Stomach (tissue), 9 donors: ENCODE measurements around the gene PYROXD2. TPM values are rescaled to one million over a fixed set of nuclear protein-coding genes. Genes with fewer than 3 reads are reported as not detected.
A peak's percentile ranks its signal among the peaks of the same experiment; 100 is the strongest.

Experiments used
- DNase-seq, 2 donors: peaks; one replicate each; pipeline versions ENCODE4 v3.0.0 to v3.0.0-alpha.2; 2013 to 2019
- H3K27ac ChIP-seq, 5 donors: fragments of 200-600 bp in 4 of 5; sonication (generic) in 4 of 5; one replicate each; pipeline ENCODE4 v1.5.1; 2013 to 2019; ENCODE audit warnings: mild to moderate bottlenecking in 1 of 5, moderate library complexity in 1 of 5
- H3K27me3 ChIP-seq, 3 donors: fragments of 200-600 bp; sonication (generic); one replicate each; pipeline ENCODE4 v1.5.1; 2017 to 2019; ENCODE audit warnings: mixed run types in 1 of 3
- H3K36me3 ChIP-seq, 4 donors: fragments of 200-600 bp; sonication (generic); 1 replicate in 3 of 4; 2 replicates in 1 of 4; pipeline ENCODE4 v1.5.1; 2016 to 2019
- H3K4me1 ChIP-seq, 4 donors: fragments of 200-600 bp; sonication (generic); one replicate each; pipeline ENCODE4 v1.5.1; 2016 to 2019
- H3K4me3 ChIP-seq, 4 donors: fragments of 200-600 bp; sonication (generic) in 3 of 4; one replicate each; pipeline ENCODE4 v1.5.1; 2016 to 2019; ENCODE audit warnings: mild to moderate bottlenecking in 1 of 4
- H3K9me3 ChIP-seq, 4 donors: fragments of 200-600 bp; sonication (generic); one replicate each; pipeline ENCODE4 v1.5.1; 2016 to 2019
- EP300 ChIP-seq: sonication (generic); formaldehyde crosslinking; IDR thresholded peaks from one replicate; pipeline ENCODE4 v1.6.1; 2017; ENCODE audit warnings: antibody characterized with exemption
- POLR2A ChIP-seq, 4 donors: fragments of 450-650 bp; IDR thresholded peaks; one replicate each; pipeline ENCODE4 v1.6.1; 2016; ENCODE audit warnings: antibody characterized with exemption in 4 of 4, control low read depth in 2 of 4, mild to moderate bottlenecking in 1 of 4, moderate library complexity in 1 of 4
- POLR2AphosphoS5 ChIP-seq, 3 donors: sonication (generic); formaldehyde crosslinking; IDR thresholded peaks; one replicate each; pipeline ENCODE4 v1.6.1; 2016; ENCODE audit warnings: antibody characterized with exemption in 3 of 3
- WGBS, 5 donors: extraction: QIAGEN DNeasy Blood & Tissue Kit in 3 of 5; methylation state at CpG; one replicate each; pipeline versions ENCODE4 v1.1.5 to v1.1.7; 2013 to 2018; 5-methylcytosine and 5-hydroxymethylcytosine counted together
- intact Hi-C: fragments of 100-400 bp; cut with DNase I; formaldehyde crosslinking; loops from one replicate; pipeline ENCODE4 v1.15.1; 2023; ENCODE audit warnings: low total_unique reads
- polyA plus RNA-seq, 3 donors: library from polyadenylated mRNA; stranded (reverse); fragments of 200-250 nt; gene quantifications; one replicate each; pipeline ENCODE4 v1.2.3, GENCODE V29; 2013
- total RNA-seq, 5 donors: library from RNA; depleted of rRNA; stranded (reverse); fragments of >200 nt; gene quantifications; one replicate each; pipeline versions ENCODE4 v1.1.0 to v1.2.3, GENCODE V29; 2014 to 2016
- TF ChIP-seq, protein P1 (sequence below), 7 experiments: fragments of 450-650 bp in 4 of 7; fragments of 200-600 bp in 3 of 7; sonication (generic) in 3 of 7; IDR thresholded peaks; one replicate each; pipeline ENCODE4 v1.5.1; 2016 to 2019; ENCODE audit warnings: antibody characterized with exemption in 7 of 7, control low read depth in 2 of 7, mild to moderate bottlenecking in 1 of 7
- donor health status: healthy with polysubstance abuse.
- donor health status: Bipolar disorder and iron deficiency.
- donor health status: healthy.

PYROXD2 gene
- total and polyA plus RNA-seq, 8 donors: 2.4 to 33.5 (median 8.3) TPM

DNA sequence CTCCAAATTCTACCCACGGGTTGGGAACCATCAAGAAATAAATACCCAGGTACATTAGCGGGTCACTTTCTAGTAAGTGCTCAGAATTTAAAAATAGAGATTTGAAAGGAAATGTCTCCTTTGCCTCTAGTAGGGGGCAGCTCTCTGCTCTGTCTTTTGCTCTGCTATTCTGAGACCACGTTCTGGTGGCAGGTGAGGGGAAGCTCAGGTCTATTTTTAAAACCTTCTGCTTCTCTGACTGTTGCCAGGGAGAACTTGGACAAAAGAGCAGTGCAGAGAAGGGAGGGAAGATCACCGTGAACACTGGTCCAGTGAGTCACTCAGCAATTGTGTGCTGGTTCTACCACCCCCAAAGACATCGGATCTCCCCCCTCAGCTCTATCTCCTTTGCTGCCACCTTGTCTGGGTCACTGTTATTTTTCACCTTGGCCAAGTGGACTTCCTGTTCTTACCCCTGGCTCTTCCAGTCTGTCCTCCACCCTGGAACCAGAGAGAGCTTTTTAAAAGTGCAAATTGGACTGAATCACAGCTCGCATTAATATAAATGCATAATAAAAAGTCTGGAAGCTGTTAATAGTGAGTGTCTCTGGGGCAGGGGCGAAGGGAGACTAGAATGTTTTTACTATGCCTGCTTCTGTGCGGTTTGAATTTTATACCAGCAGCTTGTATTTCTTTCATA, 74.6 kb downstream of the PYROXD2 start:
- Histone ChIP-seq H3K4me3 (no peak overlapping the region), H3K4me1 (peaks cover 0 to 4% (median 2%) of the 10 kb centered on the region in 4 donors), H3K9me3 (no peaks in the 10 kb centered on the region), H3K36me3 (no peaks in the 10 kb centered on the region), H3K27ac (no peak overlapping the region), H3K27me3 (peaks cover 0 to 19% (median 0%) of the 10 kb centered on the region in 3 donors)
- no peak for DNase-seq
- WGBS, 5 donors: 52 to 62% (median 57%) methylated on average over 8 of the region's 8 CpGs
- intact Hi-C loops: no loop called here
- TF ChIP-seq, protein P1, sequence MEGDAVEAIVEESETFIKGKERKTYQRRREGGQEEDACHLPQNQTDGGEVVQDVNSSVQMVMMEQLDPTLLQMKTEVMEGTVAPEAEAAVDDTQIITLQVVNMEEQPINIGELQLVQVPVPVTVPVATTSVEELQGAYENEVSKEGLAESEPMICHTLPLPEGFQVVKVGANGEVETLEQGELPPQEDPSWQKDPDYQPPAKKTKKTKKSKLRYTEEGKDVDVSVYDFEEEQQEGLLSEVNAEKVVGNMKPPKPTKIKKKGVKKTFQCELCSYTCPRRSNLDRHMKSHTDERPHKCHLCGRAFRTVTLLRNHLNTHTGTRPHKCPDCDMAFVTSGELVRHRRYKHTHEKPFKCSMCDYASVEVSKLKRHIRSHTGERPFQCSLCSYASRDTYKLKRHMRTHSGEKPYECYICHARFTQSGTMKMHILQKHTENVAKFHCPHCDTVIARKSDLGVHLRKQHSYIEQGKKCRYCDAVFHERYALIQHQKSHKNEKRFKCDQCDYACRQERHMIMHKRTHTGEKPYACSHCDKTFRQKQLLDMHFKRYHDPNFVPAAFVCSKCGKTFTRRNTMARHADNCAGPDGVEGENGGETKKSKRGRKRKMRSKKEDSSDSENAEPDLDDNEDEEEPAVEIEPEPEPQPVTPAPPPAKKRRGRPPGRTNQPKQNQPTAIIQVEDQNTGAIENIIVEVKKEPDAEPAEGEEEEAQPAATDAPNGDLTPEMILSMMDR (IDR thresholded peaks at IDR 0.05): no peak
- no peak for TF ChIP-seq POLR2AphosphoS5 (IDR thresholded peaks at IDR 0.05)
- TF ChIP-seq EP300: no peak
- no peak for TF ChIP-seq POLR2A (IDR thresholded peaks at IDR 0.05)

DNA sequence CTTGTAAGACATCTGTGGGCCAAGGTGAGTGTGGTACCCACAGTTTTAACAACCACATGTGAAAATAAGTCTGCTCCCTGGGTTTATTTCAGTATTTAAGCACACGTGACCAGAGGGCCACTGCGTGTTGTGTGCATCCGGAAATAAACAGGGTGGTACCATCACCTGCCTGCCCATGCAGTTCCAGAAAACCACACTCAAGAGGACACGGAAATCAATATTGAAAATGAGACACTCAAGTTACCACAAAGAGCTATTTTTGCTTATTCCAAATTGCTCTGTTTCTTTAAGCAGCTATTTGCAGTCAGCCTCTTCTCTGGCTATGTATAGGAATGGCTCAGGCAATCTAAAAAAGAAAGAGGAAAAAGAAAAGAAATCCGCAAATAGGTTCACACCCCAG, 75.2 kb downstream of the PYROXD2 start:
- Histone ChIP-seq H3K27me3 (peaks cover 0 to 19% (median 0%) of the 10 kb centered on the region in 3 donors), H3K4me1 (peaks cover 0 to 4% (median 0%) of the 10 kb centered on the region in 4 donors), H3K27ac (no peak overlapping the region), H3K36me3 (no peaks in the 10 kb centered on the region), H3K9me3 (no peaks in the 10 kb centered on the region), H3K4me3 (no peak overlapping the region)
- TF ChIP-seq, protein P1 (IDR thresholded peaks at IDR 0.05): no peak
- TF ChIP-seq EP300 (no peak), POLR2AphosphoS5 (IDR thresholded peaks at IDR 0.05) (no peak), POLR2A (IDR thresholded peaks at IDR 0.05) (no peak)
- DNase-seq: no peak
- 77 to 83% (median 81%) methylated on average over 5 of the region's 5 CpGs for WGBS, 5 donors
- intact Hi-C loops: no loop called here

DNA sequence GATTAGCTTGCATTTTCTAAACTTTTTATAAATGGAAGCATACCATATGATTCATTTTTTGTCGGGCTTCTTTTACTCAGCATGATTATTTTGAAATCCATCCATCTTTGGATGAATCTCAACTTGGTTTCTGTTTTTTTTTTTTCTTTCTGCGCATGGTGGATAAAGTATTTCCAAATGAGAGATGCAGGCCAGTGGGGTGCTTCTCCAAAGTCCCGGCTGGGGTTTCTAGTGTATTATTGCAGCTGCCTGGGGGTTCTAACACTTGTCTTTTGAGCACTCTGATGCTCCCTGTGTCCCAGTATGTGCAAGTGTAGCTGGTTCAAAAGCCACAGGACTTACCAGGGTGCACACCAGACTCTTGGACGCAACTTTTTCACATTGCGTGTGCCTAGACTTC, 76.1 kb downstream of the PYROXD2 start:
- intact Hi-C loops: no loop called here
- H3K27ac ChIP-seq: no peak overlapping the region
- 68 to 83% (median 77%) methylated on average over 5 of the region's 5 CpGs for WGBS, 5 donors
- no peak overlapping the region for H3K4me3 ChIP-seq
- no peaks in the 10 kb centered on the region for H3K36me3 ChIP-seq
- H3K4me1 ChIP-seq: peaks cover 0 to 4% (median 0%) of the 10 kb centered on the region in 4 donors
- peaks cover 0 to 19% (median 0%) of the 10 kb centered on the region in 3 donors for H3K27me3 ChIP-seq
- no peak for TF ChIP-seq POLR2AphosphoS5 (IDR thresholded peaks at IDR 0.05)
- TF ChIP-seq, protein P1 (IDR thresholded peaks at IDR 0.05): no peak
- TF ChIP-seq POLR2A (IDR thresholded peaks at IDR 0.05): no peak
- TF ChIP-seq EP300: no peak
- no peak for DNase-seq
- H3K9me3 ChIP-seq: no peaks in the 10 kb centered on the region

DNA sequence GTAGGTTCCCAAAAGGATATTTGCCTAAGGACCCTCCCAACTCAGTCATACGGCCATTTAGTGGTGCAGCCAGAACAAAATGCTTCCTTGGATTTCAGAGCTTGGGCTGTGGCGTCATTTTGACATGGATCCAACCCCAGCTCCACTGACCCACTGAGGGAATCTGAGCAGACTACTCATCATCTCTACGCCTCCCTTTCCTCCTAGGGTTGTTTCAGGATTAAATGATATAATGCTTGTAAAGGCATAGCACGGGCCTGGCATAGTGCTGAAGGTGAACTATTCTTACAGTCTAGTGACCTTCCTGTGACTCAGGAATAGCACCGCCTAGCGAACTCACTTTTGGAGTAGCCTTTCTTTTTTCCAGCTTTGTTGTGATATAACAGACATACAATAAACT, 76.7 kb downstream of the PYROXD2 start:
- H3K27me3 ChIP-seq: peaks cover 0 to 19% (median 0%) of the 10 kb centered on the region in 3 donors
- TF ChIP-seq POLR2AphosphoS5 (IDR thresholded peaks at IDR 0.05): no peak
- TF ChIP-seq, protein P1 (IDR thresholded peaks at IDR 0.05): no peak
- TF ChIP-seq EP300: no peak
- TF ChIP-seq POLR2A (IDR thresholded peaks at IDR 0.05): no peak
- H3K9me3 ChIP-seq: no peaks in the 10 kb centered on the region
- peak in 1 of 2 donors; percentile 54 for DNase-seq
- H3K4me1 ChIP-seq: peaks cover 0 to 4% (median 0%) of the 10 kb centered on the region in 4 donors
- intact Hi-C loops: no loop called here
- 79 to 85% (median 82%) methylated on average over 6 of the region's 6 CpGs for WGBS, 5 donors
- H3K4me3 ChIP-seq: no peak overlapping the region
- H3K36me3 ChIP-seq: no peaks in the 10 kb centered on the region
- peak overlapping the region in 1 of 5 donors; percentile 11 for H3K27ac ChIP-seq
